ENCODE results near the gene LSM11.

The LSM11 gene

DNA sequence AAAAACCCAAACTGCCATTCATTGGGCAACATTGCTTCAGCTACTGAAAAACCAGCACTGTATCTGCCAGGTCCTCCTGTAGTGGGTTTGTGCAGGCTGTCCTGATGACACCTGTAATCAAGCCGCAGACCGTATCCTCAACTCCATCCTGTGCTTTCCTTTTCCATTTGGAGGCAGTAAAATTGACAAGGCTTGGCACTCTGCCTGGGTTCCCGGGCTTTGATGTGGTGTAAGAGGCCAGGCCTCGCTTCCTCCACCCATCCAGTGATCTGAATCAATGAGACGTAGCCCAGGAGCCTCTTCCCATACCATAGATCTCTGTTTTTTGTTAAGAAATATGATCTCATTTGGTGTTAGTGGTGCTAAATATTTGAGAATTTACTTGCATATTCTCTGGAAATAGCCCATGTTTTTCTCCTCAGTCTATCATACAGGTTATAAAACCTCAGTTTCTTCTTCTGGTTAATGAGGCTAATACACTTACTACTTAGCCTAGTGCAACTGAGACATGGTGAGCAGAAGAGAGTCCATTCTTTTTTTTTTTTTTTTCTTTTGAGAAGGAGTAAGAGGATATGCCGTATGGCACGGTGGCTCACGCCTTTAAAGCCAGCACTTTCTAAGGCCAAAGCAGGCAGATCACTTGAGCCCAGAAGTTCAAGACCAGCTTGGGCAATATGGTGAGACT is 34.8 kb downstream of the LSM11 start:
- DNase-seq, result peak; percentile 39

DNA sequence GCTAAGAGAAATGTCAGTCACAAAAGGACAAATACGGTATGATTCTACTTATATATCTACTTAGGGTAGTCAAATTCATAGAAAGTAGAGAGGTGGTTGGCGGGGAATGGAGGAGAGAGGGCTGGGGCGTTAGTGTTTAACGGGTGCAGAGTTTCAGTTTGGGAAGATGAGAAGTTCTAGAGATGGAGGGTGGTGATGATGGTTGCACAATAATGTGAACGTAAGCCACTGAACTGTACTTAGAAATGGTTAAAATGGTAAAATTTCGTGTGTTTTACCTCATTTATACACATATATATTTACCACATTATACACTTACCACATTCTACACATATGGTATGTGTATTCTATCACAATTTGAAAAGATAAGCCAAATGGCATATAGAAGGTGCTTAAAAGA is 35.7 kb downstream of the LSM11 start:
- DNase-seq, result no peak

DNA sequence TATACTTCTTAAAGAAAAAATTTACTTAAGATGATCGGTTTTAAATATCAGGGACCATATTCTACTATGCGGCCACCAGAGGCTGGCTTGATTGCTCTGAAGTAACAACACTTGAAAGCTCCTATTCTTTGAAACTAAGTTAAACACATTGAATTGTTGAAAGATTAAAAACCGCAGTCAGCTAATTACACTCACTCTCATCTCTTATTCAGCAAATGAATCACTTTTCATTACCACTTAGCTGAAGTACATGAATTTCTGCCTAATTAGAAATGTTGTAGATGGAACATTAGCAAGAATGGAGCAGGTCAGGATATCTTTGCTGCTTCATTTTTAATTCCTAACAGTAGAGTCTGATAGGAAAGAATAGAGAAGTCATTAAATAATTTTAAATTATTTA is 42.3 kb downstream of the LSM11 start:
- DNase-seq, result no peak

DNA sequence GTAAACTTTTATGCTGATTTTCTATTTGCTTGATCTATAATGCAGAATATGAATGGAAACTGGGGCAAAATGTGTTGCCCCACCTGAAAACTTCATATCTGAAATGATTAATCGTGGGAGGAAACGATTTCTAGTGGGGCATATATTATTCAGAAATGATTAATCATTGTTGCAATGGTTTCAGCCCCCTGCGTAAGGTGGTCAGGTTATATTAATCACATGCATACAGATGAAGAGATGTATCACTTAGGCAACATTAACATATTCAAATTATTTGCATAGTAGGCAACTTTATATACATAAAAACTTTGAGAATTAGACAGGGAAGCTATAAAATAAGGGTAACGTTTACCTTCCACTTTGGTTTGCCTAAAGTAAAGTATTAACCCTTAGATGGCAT is 49.8 kb downstream of the LSM11 start:
- DNase-seq, result no peak

DNA sequence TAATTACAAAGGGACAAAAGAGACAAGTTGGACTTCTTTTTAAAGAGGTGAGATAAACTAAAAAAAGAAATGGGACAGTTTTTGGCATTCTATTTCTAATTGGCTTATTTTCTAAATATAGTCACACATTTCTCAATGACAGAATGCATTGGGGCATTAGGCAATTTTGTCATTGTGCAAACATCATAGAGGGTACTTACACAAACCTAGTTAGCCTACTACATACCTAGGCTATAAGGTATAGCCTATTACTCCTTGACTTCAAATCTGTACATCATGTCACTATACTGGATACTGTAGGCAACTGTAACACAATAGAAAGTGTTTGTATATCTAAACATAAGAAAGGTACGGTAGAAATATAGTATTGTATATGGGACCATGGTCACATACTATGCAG is 56.1 kb downstream of the LSM11 start:
- no peak for DNase-seq

DNA sequence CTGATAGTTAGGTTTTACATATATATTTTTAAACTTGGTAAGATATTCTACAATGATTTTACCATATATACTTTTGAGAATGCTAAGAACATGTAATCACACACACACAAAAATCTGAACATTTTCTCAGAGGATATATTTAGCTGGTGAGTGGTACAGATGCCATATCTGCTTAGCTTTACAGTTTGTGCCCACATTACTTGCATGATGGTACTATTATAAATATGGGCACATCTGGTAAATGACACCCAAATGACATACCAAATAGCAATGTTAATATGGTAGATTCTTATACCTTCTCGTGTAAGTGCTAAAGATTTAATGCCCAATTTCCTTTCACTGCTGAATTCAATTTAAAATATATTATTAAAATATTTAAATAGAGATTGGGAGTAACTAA is 56.6 kb downstream of the LSM11 start:
- DNase-seq, result no peak

DNA sequence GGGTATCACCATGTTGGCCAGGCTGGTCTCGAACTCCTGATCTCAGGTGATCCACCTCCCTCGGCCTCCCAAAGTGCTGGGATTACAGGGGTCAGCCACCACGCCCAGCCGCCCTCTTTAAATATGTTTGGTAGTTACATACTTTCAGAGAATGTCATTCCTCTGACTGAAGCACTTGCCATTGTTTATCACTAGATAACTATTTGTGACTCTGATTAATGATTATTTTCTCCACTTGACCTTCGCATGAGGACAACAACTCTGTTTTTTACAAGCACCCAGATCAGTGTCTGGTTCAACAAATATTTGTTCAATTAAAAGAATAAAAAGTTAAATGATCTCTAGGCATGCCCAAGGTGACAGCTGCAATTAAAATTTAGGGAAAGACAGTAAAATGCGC is 59.2 kb downstream of the LSM11 start:
- no peak for DNase-seq

DNA sequence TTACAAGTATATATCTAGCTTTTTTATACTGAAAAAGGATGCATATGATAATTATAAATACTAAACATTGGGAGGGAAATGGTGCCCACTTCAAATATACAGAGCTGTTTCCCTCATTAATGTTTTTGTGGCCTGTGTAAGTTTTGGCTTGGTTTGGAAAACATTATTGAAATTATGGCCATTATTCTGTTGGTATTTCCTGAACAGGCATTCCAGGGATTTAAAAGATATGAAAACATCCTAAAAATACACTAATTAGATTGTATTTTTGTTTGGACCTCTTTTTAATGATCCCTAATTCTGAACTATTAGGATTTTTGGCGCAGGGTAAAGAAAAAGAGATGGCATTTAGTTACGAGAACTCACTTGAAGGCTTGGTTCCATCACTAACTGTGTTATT is 64.5 kb downstream of the LSM11 start:
- no peak for DNase-seq

Measured in COR-L47 (cell line).